ENCODE measurements around the gene PPP1R18. TPM values are rescaled to one million over a fixed set of nuclear protein-coding genes. Genes with fewer than 3 reads are reported as not detected.

Gene PPP1R18
- total and polyA plus RNA-seq, 9 of the 15 experiments (the other 6 are each of a cell fraction or from before 2014, with no cell fraction given) = 12.0 to 99.2 (median 42.6) TPM

DNA sequence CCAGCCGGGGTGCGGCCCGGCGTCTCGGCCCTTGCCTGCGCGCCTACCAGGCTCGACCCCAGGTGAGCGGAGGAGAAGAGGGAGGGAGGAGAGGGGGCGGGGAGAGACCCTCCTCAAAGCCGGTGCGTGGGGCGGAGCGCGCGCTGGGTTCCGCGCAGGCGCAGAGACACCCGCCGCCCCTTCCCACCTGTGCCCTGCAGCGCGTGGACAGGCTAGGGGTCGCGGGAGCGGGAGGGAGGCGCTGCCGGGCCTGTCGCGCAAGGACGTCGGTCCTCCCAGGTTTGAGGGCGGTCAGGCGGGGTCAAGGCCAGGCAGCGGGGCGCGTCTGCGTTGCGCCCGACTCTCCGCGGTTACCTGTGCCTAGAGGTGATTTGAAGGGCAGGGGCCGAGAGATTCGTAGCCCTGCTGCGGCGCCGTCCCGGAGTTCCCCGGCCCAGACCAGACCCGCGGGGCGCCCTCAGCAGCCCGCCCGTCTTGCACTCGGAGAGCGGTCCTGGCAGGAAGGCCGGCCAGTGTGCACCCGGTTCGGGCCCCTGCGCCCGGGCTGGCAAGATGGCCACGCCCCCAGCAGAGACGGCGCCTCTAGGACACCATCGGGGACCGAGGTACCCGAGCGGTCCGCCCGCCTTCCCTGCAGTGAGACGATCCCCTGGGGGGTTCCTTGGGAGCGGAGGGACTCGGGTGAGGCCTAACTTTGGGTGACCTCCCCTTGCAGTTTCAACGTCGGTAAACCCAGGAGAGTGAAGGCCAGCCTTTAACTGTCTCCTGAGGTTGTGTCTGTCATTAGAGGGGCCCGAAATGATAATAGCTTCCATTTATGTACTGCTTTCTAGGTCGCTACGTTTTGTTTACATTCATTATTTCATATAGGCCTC is 39.0 kb downstream of the PPP1R18 start (continued):
- TF ChIP-seq PRMT5 (CRISPR knock-in tag; IDR thresholded peaks at IDR 0.05) = no peak
- no peak for TF ChIP-seq HDAC3 (IDR thresholded peaks at IDR 0.05; ENCODE audit: borderline replicate concordance, partially characterized antibody)
- TF ChIP-seq, protein P1, sequence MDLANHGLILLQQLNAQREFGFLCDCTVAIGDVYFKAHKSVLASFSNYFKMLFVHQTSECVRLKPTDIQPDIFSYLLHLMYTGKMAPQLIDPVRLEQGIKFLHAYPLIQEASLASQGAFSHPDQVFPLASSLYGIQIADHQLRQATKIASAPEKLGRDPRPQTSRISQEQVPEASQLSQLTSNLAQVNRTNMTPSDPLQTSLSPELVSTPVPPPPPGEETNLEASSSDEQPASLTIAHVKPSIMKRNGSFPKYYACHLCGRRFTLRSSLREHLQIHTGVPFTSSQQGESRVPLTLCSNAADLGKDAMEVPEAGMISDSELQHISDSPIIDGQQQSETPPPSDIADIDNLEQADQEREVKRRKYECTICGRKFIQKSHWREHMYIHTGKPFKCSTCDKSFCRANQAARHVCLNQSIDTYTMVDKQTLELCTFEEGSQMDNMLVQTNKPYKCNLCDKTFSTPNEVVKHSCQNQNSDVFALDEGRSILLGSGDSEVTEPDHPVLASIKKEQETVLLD (IDR thresholded peaks at IDR 0.05) = peak; percentile 17; the same call in 1 of the 2 replicates
- no peak for TF ChIP-seq C11orf30 (IDR thresholded peaks at IDR 0.05; ENCODE audit: low read depth)
- TF ChIP-seq ZNF764 (CRISPR knock-in tag; IDR thresholded peaks at IDR 0.05; ENCODE audit: low read depth) = no peak
- TF ChIP-seq ARNT (IDR thresholded peaks at IDR 0.05) = no peak
- TF ChIP-seq NRF1 (conservative IDR thresholded peaks at IDR 0.05 in 1 of 2, IDR thresholded peaks at IDR 0.05 in 1 of 2) = peak; percentile 91 to 92
- TF ChIP-seq, protein P2, sequence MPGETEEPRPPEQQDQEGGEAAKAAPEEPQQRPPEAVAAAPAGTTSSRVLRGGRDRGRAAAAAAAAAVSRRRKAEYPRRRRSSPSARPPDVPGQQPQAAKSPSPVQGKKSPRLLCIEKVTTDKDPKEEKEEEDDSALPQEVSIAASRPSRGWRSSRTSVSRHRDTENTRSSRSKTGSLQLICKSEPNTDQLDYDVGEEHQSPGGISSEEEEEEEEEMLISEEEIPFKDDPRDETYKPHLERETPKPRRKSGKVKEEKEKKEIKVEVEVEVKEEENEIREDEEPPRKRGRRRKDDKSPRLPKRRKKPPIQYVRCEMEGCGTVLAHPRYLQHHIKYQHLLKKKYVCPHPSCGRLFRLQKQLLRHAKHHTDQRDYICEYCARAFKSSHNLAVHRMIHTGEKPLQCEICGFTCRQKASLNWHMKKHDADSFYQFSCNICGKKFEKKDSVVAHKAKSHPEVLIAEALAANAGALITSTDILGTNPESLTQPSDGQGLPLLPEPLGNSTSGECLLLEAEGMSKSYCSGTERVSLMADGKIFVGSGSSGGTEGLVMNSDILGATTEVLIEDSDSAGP (CRISPR knock-in tag; IDR thresholded peaks at IDR 0.05) = peak; percentile 77; the same call in 1 of the 2 replicates
- TF ChIP-seq, protein P3, sequence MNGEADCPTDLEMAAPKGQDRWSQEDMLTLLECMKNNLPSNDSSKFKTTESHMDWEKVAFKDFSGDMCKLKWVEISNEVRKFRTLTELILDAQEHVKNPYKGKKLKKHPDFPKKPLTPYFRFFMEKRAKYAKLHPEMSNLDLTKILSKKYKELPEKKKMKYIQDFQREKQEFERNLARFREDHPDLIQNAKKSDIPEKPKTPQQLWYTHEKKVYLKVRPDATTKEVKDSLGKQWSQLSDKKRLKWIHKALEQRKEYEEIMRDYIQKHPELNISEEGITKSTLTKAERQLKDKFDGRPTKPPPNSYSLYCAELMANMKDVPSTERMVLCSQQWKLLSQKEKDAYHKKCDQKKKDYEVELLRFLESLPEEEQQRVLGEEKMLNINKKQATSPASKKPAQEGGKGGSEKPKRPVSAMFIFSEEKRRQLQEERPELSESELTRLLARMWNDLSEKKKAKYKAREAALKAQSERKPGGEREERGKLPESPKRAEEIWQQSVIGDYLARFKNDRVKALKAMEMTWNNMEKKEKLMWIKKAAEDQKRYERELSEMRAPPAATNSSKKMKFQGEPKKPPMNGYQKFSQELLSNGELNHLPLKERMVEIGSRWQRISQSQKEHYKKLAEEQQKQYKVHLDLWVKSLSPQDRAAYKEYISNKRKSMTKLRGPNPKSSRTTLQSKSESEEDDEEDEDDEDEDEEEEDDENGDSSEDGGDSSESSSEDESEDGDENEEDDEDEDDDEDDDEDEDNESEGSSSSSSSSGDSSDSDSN (IDR thresholded peaks at IDR 0.05; ENCODE audit: borderline replicate concordance in 1 of 2, low read depth in 2 of 2, low read length in 2 of 2) = peak; percentile 86 to 91; a peak in 2 of 4 replicates
- no peak for TF ChIP-seq TSC22D4 (tag; IDR thresholded peaks at IDR 0.05)
- TF ChIP-seq TRIM24 (IDR thresholded peaks at IDR 0.05) = no peak
- TF ChIP-seq, protein P4, sequence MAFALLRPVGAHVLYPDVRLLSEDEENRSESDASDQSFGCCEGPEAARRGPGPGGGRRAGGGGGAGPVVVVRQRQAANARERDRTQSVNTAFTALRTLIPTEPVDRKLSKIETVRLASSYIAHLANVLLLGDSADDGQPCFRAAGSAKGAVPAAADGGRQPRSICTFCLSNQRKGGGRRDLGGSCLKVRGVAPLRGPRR (CRISPR knock-in tag; IDR thresholded peaks at IDR 0.05) = no peak
- no peak for TF ChIP-seq POU5F1 (IDR thresholded peaks at IDR 0.05; ENCODE audit: borderline replicate concordance, low read depth, low read length, partially characterized antibody)
- TF ChIP-seq, protein P5, sequence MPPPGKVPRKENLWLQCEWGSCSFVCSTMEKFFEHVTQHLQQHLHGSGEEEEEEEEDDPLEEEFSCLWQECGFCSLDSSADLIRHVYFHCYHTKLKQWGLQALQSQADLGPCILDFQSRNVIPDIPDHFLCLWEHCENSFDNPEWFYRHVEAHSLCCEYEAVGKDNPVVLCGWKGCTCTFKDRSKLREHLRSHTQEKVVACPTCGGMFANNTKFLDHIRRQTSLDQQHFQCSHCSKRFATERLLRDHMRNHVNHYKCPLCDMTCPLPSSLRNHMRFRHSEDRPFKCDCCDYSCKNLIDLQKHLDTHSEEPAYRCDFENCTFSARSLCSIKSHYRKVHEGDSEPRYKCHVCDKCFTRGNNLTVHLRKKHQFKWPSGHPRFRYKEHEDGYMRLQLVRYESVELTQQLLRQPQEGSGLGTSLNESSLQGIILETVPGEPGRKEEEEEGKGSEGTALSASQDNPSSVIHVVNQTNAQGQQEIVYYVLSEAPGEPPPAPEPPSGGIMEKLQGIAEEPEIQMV (tag; conservative IDR thresholded peaks at IDR 0.05; ENCODE audit: low read depth) = no peak
- peak; percentile 39 for TF ChIP-seq HNRNPH1 (optimal IDR thresholded peaks at IDR 0.05; ENCODE audit: low read depth, low read length)
- TF ChIP-seq ZSCAN32 (CRISPR knock-in tag; IDR thresholded peaks at IDR 0.05) = no peak
- no peak for TF ChIP-seq LARP7 (IDR thresholded peaks at IDR 0.05)
- TF ChIP-seq ZNF239 (CRISPR knock-in tag; IDR thresholded peaks at IDR 0.05) = no peak
- TF ChIP-seq RCOR1 (IDR thresholded peaks at IDR 0.05; ENCODE audit: borderline replicate concordance in 1 of 2, low read depth in 2 of 2, low read length in 2 of 2) = no peak; a peak in 1 of 4 replicates
